EL (cell line): ENCODE results near the gene PRKG1.
"Not testable (repeated sequence)": the region's sequence is repeated elsewhere in the genome, so short reads cannot be mapped to it uniquely, and the experiment has no call there.

ENCODE experiments used
- DNase-seq: peaks from one replicate; pipeline ENCODE4 v3.0.0-alpha.2; 2016

The PRKG1 gene

DNA sequence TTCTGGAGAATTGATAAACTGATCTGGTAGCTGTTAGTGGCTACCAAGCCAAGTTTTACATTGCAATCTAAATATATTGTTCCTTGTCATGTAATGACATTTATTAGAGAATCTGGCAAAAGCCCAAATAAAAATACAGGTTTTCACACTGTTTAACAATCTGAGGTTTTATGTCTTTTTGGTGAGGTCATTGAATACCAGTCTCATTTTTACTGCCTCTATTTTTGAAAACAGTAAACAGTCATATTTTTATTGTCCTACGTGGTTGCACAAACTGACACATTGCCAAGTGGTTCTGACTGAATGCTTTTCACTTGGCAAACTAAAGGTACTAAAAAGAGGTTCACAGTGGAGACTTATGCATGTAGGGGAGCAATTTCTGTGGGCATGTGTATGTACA, 157.5 kb downstream of the PRKG1 start:
- peak; percentile 31 for DNase-seq

GRCh38 chr10:51233337-51234100, 159.2 kb downstream of the PRKG1 start:
- no peak for DNase-seq

DNA sequence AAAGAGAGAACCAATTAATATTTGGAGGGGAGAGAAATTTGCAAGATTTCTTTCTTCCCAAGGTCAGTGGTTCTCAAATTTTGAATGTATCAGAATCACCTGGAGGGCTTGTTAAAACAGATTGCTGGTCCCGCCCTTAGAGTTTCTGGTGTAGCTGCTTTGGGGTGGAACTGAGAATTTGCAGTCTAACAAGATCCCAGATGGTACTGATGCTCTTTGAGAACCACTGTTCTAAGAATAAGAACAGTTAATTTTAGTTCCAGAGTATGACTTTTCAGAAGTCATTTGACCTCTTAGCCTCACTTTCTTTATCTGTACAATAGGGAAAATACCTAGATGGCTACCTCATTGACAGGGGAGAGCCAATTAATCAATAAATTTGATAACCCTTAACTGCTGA, 161.6 kb downstream of the PRKG1 start:
- DNase-seq, result no peak

DNA sequence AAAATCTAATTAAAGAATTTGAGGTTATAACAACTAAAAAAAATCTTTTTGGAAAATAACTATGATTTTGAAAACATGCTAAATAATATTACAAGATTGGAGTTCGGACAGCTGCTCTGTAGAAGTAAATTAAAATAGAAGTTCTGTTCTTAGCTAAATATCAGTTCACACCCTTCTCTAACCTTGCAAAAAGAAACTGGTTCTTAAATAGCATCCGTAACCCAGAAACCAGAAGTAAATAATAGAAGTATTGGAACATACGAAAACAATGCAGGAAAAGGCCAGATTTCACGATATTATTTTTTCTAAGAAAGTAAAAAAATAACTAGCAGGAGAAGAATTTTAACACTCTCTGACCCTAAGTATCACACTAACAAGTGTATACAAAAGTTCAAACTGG, 164.7 kb downstream of the PRKG1 start:
- no peak for DNase-seq

GRCh38 chr10:51241461-51241860, 167.2 kb downstream of the PRKG1 start:
- DNase-seq, result no peak

DNA sequence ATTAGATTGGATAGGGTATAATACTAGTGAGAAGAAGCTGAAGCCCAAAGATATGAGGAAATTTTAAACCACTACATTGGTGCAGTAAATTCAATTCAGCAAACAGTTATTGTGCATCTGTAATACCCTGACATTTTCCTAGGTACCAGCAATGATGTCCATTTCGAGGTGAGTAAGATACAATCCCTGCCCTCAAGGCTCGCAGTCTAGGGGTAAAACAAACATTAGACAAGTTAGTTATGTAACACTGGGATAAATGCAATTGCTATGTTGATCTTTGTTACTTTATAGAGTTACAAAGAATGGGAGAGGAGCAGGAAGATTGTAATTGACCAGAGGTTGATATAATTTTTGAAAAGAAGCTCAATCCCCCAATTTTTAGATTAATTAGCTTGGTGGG, 168.1 kb downstream of the PRKG1 start:
- DNase-seq, result no peak

DNA sequence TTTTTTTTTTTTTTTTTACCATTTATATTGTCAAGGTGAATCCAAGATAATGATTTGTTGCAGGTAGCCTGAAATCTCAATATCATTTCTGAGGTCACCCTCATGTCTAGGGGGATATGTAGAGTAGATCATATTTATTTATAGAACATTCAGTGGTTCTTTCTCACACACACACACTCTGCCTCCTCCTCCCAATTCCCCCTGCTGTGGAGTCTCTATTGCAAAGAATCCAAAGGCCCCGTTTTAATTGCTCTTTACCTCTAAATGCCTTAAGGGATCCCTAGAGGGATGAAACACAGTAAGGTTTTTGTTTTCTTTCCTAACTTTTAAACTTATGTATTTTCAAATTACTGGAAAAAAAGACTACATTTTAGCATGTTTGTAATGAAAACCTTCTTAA, 170.0 kb downstream of the PRKG1 start:
- no peak for DNase-seq

DNA sequence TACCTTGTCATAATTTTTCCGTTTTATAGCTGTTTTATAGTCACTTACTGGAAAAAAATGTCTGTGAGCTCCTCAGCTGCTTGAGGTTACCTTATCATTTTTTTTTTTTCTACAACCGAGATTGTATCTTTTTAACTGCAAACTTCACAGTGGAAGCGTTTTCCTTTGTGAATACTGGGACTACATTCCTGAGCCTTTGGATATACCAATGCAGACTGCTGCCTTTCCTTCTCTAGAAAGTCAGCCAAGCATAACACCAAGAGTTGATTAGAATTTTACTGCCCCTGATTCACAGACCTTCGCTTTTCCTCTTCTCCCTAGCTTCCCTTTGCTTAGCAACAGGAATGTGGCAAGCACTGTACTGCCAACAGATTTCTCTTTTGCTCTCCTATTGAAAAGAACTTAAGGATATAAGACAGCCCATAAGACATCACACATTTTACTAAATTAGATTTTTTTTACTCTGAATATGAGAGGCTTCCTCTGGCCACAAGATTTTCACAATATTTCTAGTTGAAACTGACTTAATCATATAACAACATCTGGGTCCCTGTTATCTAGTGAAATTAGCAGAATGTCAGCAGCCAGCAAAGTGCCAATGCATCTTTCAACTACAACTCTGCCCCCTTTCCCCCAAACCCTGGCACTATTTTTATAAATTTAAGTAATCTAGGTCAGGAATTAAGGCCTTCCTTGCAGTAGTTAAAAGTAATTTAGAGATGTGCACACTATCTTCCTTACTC, 170.6 kb downstream of the PRKG1 start:
- DNase-seq, result peak; percentile 66

DNA sequence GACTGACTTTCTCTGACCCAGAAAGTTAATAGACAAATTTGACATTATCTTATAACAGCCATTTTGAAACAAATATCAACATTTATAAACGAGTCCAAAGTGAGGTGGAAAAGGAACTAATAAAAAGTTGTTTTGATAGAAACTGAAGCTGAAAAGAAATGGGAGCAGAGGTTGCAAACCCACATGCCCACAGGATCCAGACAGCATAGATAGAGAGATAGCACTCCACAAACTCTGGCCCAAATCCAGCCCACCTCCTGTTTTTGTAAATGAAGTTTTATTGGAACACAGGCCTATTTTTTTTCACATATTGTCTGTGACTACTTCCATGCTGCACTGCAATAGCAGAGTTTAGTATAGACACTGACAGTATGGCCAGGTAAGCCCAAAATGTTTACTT, 171.9 kb downstream of the PRKG1 start:
- no peak for DNase-seq

- DNase-seq, result no peak
Observed at GRCh38 chr10:51250278-51250920, 176.1 kb downstream of the PRKG1 start.

DNA sequence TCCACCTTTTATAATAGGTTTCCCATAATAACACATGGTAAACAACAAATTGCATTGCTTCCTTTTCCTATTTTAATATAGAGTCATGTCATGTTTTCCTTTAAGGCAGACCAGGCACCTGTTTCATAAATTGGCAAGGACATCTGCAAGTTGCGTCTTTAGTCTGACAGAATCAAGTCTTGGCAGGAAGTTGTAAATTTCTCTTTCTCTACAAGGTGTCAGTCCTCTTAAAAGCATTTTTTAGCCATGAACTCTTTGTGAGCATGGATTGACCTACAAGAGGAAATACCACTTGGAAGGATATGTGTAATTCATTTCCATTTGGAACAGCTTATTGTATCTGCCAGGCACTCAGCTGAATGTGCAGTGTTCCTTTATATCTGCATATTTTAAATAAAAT, 176.8 kb downstream of the PRKG1 start:
- no peak for DNase-seq

DNA sequence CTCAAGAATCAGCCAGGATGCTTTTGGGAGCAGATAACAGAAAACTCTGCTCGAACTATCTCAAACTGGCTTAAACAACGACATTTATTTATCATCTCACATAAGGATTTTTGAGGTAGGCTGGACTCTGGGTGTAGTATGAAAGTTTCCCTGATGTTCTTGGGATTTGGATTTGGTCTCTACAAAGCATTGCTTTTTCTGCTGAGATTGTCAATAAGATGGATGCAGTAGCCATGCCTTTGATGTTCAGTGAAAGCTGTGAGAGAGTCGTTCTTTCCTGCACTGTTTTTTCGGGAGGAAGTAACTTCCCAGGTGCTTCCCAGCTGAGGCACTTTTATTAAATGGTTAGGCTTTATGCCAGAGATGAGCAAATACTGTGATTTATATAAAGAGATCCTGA, 181.1 kb downstream of the PRKG1 start:
- no peak for DNase-seq

DNA sequence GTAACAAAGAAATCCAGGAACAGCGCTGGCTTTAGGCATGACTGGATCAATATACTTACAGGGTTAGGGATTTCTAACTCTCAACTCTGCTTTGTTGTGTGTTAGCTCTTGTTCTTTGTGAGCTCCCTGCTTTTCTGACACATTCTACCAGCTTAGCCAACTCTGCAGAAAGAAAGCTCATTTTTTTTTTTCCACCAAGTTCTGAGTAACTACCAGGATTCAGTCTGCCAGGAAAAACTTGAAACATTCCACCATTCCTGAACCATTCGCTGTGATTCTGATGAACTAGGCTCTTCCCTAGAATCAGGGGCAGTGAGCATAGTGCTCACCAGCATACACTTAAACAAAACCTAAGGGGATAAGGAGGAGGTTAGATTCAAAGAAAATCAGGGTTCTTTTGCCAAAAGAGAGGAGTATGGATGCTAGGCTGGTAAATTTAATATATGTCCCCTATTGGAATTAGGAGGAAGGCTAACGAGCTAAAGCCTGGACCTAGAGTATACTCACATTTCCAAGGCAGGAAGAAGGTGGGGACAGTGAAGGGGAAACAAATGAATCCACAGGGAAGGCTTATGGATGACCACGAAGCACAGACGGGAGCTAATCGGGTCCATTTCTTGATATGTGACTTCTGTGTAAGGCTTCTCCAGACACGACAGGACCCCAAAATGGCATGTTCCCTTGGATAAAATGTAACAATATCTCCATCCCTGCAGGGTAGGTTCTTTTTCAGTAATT, 183.4 kb downstream of the PRKG1 start:
- no peak for DNase-seq

DNA sequence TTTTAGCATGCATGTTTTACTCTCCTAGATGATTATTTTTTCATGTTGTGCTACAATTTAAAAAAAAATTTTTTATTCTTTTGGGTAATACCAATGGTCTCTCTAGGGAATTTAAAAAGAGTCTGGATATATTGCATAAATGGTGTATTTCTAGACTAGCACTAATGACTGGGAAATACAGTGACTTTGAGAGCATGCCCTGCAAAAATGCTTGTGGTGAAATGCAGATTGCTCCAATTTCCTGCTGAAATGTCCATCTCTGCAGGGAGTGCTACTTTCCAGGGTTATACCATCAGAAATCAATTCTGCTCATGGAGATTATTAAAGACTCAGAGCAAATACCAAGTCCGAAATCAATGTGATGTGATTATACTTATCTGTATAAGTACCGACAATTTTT, 186.1 kb downstream of the PRKG1 start:
- no peak for DNase-seq

- DNase-seq, result no peak
Observed at GRCh38 chr10:51266496-51266895, 192.2 kb downstream of the PRKG1 start.

GRCh38 chr10:51267980-51268570, 193.8 kb downstream of the PRKG1 start:
- DNase-seq, result not testable (repeated sequence)

DNA sequence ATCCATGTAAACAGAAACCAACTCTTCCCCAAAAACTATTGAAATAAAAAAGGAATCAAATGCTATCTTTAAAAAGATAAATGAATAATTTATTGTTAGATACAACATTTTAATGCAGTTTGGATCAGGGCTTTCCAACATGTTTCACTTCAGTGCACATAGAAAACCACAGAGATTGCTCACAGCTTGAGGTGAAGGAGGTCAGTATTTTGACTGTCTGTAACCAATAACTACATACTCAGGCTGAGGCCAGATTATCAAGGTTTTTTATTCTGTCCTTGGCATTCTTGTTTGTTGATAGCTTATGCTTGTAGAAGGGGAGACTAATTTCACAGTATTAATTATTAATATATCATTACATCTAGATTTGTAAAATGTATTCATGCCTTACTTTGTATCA, 195.5 kb downstream of the PRKG1 start:
- peak; percentile 41 for DNase-seq

DNA sequence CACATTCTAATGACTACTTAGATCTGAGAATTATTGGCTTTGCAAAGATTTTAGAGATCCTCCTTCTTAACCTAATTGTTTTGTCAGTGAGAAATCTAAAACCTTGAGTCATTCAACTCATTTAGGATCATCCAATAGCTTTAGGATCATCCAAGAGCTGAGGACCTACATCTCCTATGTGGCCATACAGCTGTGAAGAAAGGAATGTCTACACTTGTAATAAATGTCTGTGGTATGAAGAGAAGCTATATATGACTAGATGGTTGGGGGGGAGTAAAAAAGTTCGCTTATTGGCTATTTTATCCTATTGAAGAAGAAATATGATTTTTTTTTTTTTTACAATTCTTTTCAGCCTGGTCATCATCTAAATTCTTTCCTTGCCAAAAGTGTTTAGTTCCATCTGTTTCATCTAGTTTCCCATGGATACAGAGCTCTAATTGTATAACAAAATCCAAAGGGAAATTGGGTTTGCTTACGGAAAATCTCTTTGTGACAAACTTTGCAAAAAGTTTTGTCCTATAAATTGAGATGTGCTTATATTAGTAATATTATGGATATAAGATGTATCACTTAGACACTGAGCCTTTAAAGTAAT, 196.7 kb downstream of the PRKG1 start:
- DNase-seq, result no peak

DNA sequence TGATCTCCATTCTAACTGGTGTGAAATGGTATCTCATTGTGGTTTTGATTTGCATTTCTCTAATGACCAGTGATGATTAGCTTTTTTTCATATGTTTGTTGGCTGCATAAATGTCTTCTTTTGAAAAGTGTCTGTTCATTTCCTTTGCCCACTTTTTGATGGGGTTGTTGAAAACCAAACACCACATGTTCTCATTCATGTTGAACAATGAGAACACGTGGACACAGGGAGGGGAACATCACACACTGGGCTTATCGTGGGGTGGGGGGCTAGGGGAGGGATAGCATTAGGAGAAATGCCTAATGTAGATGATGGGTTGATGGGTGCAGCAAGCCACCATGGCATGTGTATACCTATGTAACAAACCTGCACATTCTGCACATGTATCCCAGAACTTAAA, 197.8 kb downstream of the PRKG1 start:
- not testable (repeated sequence) for DNase-seq

DNA sequence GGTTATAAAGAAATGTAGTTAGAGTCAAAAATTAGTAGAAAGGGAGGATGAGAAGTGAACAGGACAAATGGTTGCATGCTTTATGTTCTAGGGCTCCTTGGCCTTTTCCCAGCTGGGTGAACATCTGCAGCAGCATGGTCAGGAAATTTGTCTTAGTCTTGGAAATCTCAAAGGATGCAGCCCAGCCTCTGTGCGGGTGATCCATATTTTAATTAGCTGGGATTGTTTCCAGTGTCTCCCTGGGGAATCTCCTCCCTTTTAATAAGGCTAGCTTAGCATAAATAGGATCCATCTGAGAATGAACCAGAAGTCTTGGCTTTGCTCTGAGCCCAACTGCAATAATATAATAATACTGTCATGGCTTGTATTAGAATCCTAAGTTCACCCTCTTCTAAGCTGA, 198.3 kb downstream of the PRKG1 start:
- no peak for DNase-seq

- DNase-seq, result no peak
Observed at GRCh38 chr10:51273574-51273973, 199.3 kb downstream of the PRKG1 start.

GRCh38 chr10:51276097-51276496, 201.8 kb downstream of the PRKG1 start:
- DNase-seq, result not testable (repeated sequence)
